ENCODE measurements around the gene CCDC70. TPM values are rescaled to one million over a fixed set of nuclear protein-coding genes. Genes with fewer than 3 reads are reported as not detected.
"Not testable (repeated sequence)": the region's sequence is repeated elsewhere in the genome, so short reads cannot be mapped to it uniquely, and the experiment has no call there.

Gene CCDC70
- total RNA-seq, 1 donor from 2014 or later = not detected

DNA sequence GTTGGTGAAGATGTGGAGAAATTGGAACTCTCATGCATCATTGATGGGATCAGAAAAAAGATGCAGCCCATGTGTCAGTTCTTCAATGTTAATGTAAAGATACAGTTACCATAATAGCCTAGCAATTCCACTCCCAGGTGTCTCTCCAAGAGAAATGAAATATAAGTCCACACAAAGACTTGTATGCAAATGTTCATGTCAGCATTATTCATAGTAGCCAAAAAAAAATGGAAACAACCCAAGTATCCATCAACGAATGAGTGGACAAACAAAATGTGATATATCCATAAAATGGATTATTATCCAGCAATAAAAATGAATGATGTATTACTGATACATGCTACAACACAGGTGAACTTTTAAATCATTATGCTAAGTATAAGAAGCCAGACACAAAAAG lies 38.7 kb downstream of the CCDC70 start:
- peaks cover 2% of the 10 kb centered on the region for H3K27me3 ChIP-seq (ENCODE audit: control insufficient read depth, insufficient read depth, low read length)
- DNase-seq (ENCODE audit: low read depth) = no peak
- no peak overlapping the region for H3K4me3 ChIP-seq (ENCODE audit: low read depth, low read length)
- no peak for FAIRE-seq
- no peak for TF ChIP-seq CTCF (IDR thresholded peaks at IDR 0.05; ENCODE audit: insufficient read depth, low read length, severe bottlenecking)
- no peaks in the 10 kb centered on the region for H3K36me3 ChIP-seq (ENCODE audit: control insufficient read depth, insufficient read depth, low read length)

- DNase-seq (ENCODE audit: low read depth) = no peak
- TF ChIP-seq CTCF (IDR thresholded peaks at IDR 0.05; ENCODE audit: insufficient read depth, low read length, severe bottlenecking) = no peak
- no peak for FAIRE-seq
These were observed 41.0 kb downstream of the CCDC70 start for GRCh38 chr13:51902776-51903175.

GRCh38 chr13:51905787-51906186 lies 44.0 kb downstream of the CCDC70 start:
- H3K27me3 ChIP-seq (ENCODE audit: control insufficient read depth, insufficient read depth, low read length) = no peaks in the 10 kb centered on the region
- H3K4me3 ChIP-seq (ENCODE audit: low read depth, low read length) = no peak overlapping the region
- TF ChIP-seq CTCF (IDR thresholded peaks at IDR 0.05; ENCODE audit: insufficient read depth, low read length, severe bottlenecking) = no peak
- FAIRE-seq (no peak), DNase-seq (ENCODE audit: low read depth) (peak; percentile 17)
- H3K36me3 ChIP-seq (ENCODE audit: control insufficient read depth, insufficient read depth, low read length) = no peaks in the 10 kb centered on the region

More at GRCh38 chr13:51902776-51903175, 41.0 kb downstream of the CCDC70 start:
- Histone ChIP-seq H3K27me3 (ENCODE audit: control insufficient read depth, insufficient read depth, low read length) (peaks cover 2% of the 10 kb centered on the region), H3K36me3 (ENCODE audit: control insufficient read depth, insufficient read depth, low read length) (no peaks in the 10 kb centered on the region), H3K4me3 (ENCODE audit: low read depth, low read length) (no peak overlapping the region)

GRCh38 chr13:51906581-51906980 lies 44.8 kb downstream of the CCDC70 start:
- peak; percentile 52 for FAIRE-seq
- no peak for DNase-seq (ENCODE audit: low read depth)
- no peak for TF ChIP-seq CTCF (IDR thresholded peaks at IDR 0.05; ENCODE audit: insufficient read depth, low read length, severe bottlenecking)
- Histone ChIP-seq H3K4me3 (ENCODE audit: low read depth, low read length) (no peak overlapping the region), H3K27me3 (ENCODE audit: control insufficient read depth, insufficient read depth, low read length) (peaks cover 2% of the 10 kb centered on the region), H3K36me3 (ENCODE audit: control insufficient read depth, insufficient read depth, low read length) (no peaks in the 10 kb centered on the region)

DNA sequence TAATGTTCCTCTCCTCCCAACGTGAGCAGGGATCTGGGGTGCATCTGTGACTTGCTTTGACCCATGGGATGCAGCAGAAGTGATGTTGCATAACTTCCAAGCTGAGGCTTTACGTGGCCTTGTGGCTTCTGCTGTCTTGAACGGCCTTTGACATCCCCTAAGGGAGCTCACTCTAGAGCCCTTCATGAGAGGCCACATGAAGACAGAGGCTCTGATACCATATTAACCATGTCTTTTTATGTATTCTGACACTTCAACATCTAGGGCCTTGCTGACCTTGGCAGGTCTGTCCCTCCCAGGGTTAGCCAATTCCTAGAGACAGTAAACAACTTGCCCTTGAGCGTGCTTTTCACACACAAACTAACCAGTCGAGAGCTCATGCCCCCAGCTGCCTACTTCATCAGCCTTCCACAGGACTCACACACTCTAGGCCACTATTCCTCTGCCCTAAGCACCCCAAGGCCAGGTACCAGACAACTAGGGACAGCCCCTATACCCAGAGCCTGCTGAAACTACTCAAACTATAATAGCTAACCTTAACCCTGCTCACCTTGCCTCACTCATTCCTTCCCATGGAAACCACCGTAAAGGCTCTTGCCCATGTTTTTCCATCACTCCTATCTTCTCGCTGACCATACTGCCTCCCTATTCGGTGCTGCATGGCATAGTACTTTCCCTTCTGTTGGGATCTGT lies 45.4 kb downstream of the CCDC70 start:
- no peak for DNase-seq (ENCODE audit: low read depth)
- TF ChIP-seq CTCF (IDR thresholded peaks at IDR 0.05; ENCODE audit: insufficient read depth, low read length, severe bottlenecking) = no peak

GRCh38 chr13:51909265-51909664 lies 47.5 kb downstream of the CCDC70 start:
- DNase-seq (ENCODE audit: low read depth); H3K4me3 ChIP-seq (ENCODE audit: low read depth, low read length); FAIRE-seq; H3K36me3 ChIP-seq (ENCODE audit: control insufficient read depth, insufficient read depth, low read length): not testable (repeated sequence)
- H3K27me3 ChIP-seq (ENCODE audit: control insufficient read depth, insufficient read depth, low read length) = peaks cover 10% of the 10 kb centered on the region

More for the DNA sequence above, 45.4 kb downstream of the CCDC70 start:
- no peak for FAIRE-seq
- Histone ChIP-seq H3K4me3 (ENCODE audit: low read depth, low read length) (no peak overlapping the region), H3K27me3 (ENCODE audit: control insufficient read depth, insufficient read depth, low read length) (peaks cover 4% of the 10 kb centered on the region), H3K36me3 (ENCODE audit: control insufficient read depth, insufficient read depth, low read length) (no peaks in the 10 kb centered on the region)
